ENCODE results near the gene ATXN7. TPM values are rescaled to one million over a fixed set of nuclear protein-coding genes. Genes with fewer than 3 reads are reported as not detected.

ATXN7 gene
- polyA plus RNA-seq, 1 experiment, result 15.0 TPM

DNA sequence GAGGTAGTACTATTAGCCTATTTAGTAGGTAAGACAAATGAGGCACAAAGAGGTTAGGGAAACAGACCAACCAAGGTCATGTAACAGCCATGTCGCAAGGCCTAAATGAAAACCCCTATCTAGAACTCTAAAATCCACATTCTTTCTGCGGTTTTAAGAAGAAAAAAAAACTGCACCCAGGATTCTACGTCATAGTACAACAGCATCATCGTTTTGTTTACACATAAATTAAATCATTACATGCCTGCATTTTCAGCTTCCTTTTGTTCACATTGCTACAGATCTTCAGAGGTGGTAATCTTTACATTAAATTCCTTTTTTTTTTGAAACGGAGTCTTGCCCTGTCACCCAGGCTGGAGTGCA, 160.2 kb downstream of the ATXN7 start:
- peaks cover 3% of the 10 kb centered on the region; the same call in 1 of the 2 replicates for H3K27me3 ChIP-seq (ENCODE audit: control insufficient read depth, insufficient read depth, low read length)
- no peak overlapping the region for H3K4me3 ChIP-seq (ENCODE audit: low read depth, low read length)
- CTCF ChIA-PET, result interaction anchor here (0.6 to 12.5 kb wide), 30 partner anchors 9 to 1426 kb away, joined by 3 to 123 read pairs (median 4); no protein-coding TSS in a partner anchor
- TF ChIP-seq, protein P1, sequence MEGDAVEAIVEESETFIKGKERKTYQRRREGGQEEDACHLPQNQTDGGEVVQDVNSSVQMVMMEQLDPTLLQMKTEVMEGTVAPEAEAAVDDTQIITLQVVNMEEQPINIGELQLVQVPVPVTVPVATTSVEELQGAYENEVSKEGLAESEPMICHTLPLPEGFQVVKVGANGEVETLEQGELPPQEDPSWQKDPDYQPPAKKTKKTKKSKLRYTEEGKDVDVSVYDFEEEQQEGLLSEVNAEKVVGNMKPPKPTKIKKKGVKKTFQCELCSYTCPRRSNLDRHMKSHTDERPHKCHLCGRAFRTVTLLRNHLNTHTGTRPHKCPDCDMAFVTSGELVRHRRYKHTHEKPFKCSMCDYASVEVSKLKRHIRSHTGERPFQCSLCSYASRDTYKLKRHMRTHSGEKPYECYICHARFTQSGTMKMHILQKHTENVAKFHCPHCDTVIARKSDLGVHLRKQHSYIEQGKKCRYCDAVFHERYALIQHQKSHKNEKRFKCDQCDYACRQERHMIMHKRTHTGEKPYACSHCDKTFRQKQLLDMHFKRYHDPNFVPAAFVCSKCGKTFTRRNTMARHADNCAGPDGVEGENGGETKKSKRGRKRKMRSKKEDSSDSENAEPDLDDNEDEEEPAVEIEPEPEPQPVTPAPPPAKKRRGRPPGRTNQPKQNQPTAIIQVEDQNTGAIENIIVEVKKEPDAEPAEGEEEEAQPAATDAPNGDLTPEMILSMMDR (IDR thresholded peaks at IDR 0.05; ENCODE audit: insufficient read depth, low read depth, low read length), result no peak
- H3K36me3 ChIP-seq (ENCODE audit: control insufficient read depth, insufficient read depth, low read length), result no peaks in the 10 kb centered on the region
- no peak for DNase-seq (ENCODE audit: low read depth)
- POLR2A ChIA-PET, result no interaction called here

DNA sequence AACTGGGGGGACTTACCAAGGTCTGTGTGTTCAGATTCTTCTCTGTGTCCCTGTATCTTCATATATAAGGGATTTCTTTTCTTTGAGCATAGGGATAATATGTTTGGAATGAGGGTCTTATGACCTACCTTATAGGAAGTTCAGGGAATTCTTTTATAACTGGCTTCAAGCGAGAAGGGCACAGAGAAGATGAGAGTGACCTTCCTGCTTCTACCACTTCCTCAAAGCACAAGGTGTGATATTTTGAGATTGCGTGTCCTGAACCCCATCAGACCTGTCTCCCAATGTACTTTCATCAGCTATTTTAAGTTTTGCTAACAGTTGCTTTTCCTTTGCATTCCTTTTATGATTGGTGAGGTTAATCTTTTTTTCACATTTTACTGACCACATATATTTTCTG, 162.7 kb downstream of the ATXN7 start:
- no peak overlapping the region for H3K4me3 ChIP-seq (ENCODE audit: low read depth, low read length)
- DNase-seq (ENCODE audit: low read depth), result no peak
- ChIA-PET CTCF (interaction anchor here (2.0 to 12.5 kb wide), 2 partner anchors 373 to 458 kb away, joined by 7 to 123 read pairs; no protein-coding TSS in a partner anchor), POLR2A (no interaction called here)
- H3K36me3 ChIP-seq (ENCODE audit: control insufficient read depth, insufficient read depth, low read length), result no peaks in the 10 kb centered on the region
- H3K27me3 ChIP-seq (ENCODE audit: control insufficient read depth, insufficient read depth, low read length), result peaks cover 6% of the 10 kb centered on the region
- TF ChIP-seq, protein P1 (IDR thresholded peaks at IDR 0.05; ENCODE audit: insufficient read depth, low read depth, low read length), result no peak

DNA sequence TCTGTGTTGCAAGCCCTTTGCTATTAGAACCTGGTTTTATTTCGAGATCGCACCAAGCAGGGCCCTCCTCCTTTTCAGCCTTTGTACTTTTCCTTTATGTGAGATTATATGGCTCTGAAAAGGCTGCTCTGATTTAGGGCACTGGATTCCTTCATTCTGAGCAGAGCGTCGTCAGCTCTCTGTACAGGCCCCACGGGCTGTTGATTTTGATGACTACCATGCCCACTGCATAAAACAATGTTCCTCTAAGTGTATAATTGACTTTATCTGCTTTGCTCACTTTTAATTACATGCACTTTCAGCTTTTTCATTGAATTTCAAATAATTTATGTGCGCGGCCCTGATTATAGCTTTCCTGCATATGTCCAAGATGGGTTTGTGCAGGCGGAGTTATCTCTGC, 164.0 kb downstream of the ATXN7 start:
- CTCF ChIA-PET, result interaction anchor here (1.4 to 12.5 kb wide), 3 partner anchors 371 to 678 kb away, joined by 3 to 123 read pairs (median 7); no protein-coding TSS in a partner anchor
- H3K27me3 ChIP-seq (ENCODE audit: control insufficient read depth, insufficient read depth, low read length), result peaks cover 6% of the 10 kb centered on the region
- POLR2A ChIA-PET, result interaction anchor here (0.7 kb wide), 1 partner anchor 204 kb away, joined by 3 read pairs; no protein-coding TSS in a partner anchor
- H3K36me3 ChIP-seq (ENCODE audit: control insufficient read depth, insufficient read depth, low read length), result no peaks in the 10 kb centered on the region
- no peak for DNase-seq (ENCODE audit: low read depth)
- TF ChIP-seq, protein P1 (IDR thresholded peaks at IDR 0.05; ENCODE audit: insufficient read depth, low read depth, low read length), result no peak
- H3K4me3 ChIP-seq (ENCODE audit: low read depth, low read length), result no peak overlapping the region

DNA sequence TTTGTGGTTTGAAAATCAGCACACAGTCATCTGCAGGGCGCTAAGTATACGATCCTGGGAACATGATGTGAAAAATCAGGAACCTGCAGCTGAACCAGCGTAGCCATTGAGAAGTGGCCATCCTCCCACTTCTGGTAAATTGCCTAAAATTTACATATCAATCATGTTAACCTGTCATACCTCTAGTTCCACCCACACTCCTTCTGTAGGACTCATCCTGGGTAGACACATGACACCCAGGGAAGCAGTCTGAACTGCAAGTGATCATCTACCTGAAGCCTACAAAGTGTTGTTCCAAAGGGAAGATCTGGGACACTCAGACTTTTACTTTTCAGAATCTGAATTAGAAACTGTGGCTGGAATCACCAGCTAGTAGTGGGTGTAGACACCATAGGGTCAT, 165.1 kb downstream of the ATXN7 start:
- TF ChIP-seq, protein P1 (IDR thresholded peaks at IDR 0.05; ENCODE audit: insufficient read depth, low read depth, low read length), result no peak
- CTCF ChIA-PET, result interaction anchor here (1.5 to 12.5 kb wide), 3 partner anchors 67 to 456 kb away, joined by 3 to 123 read pairs (median 27); no protein-coding TSS in a partner anchor
- POLR2A ChIA-PET, result no interaction called here
- Histone ChIP-seq H3K27me3 (ENCODE audit: control insufficient read depth, insufficient read depth, low read length) (peaks cover 6% of the 10 kb centered on the region), H3K36me3 (ENCODE audit: control insufficient read depth, insufficient read depth, low read length) (no peaks in the 10 kb centered on the region), H3K4me3 (ENCODE audit: low read depth, low read length) (no peak overlapping the region)
- DNase-seq (ENCODE audit: low read depth), result no peak

DNA sequence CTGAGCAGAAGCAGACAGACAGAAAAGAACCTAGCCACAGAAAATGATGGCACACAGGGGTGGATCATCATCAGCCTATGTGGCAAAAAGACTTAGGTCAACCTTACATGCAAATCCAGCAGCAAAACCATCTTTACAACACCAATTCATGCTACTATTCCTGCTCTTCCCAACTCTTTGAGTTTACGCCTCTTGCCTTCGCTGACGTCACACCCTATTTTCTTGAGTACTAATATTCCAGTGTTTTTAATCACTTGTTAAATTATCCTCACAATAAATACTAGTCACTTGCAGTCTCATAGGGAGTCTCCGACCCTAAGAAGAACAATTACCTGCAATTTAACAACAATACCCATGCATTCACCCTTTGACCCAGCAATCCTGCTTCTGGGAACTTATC, 165.6 kb downstream of the ATXN7 start:
- H3K4me3 ChIP-seq (ENCODE audit: low read depth, low read length), result no peak overlapping the region
- ChIA-PET POLR2A (no interaction called here), CTCF (interaction anchor here (0.6 to 12.5 kb wide), 9 partner anchors 68 to 456 kb away, joined by 3 to 123 read pairs (median 5); no protein-coding TSS in a partner anchor)
- no peaks in the 10 kb centered on the region for H3K36me3 ChIP-seq (ENCODE audit: control insufficient read depth, insufficient read depth, low read length)
- TF ChIP-seq, protein P1 (IDR thresholded peaks at IDR 0.05; ENCODE audit: insufficient read depth, low read depth, low read length), result no peak
- peaks cover 6% of the 10 kb centered on the region for H3K27me3 ChIP-seq (ENCODE audit: control insufficient read depth, insufficient read depth, low read length)
- no peak for DNase-seq (ENCODE audit: low read depth)

Data from BJ (cell line).